Measurements from ENCODE around the gene TJAP1.
"Not testable (repeated sequence)": the region's sequence is repeated elsewhere in the genome, so short reads cannot be mapped to it uniquely, and the experiment has no call there.

The TJAP1 gene

GRCh38 chr6:43444582-43444981 lies 32.8 kb upstream of the TJAP1 start:
- Mint-ChIP-seq H3K36me3 (ENCODE audit: low read depth) (peaks cover 100% of the 10 kb centered on the region), H3K27me3 (no peaks in the 10 kb centered on the region), H3K27ac (no peak overlapping the region), H3K4me1 (ENCODE audit: low read depth) (no peaks in the 10 kb centered on the region), H3K9me3 (no peaks in the 10 kb centered on the region), H3K4me3 (no peak overlapping the region)
- intact Hi-C loops (cut with micrococcal nuclease), result no loop called here

- Mint-ChIP-seq H3K36me3 (ENCODE audit: low read depth) (peaks cover 100% of the 10 kb centered on the region), H3K9me3 (no peaks in the 10 kb centered on the region), H3K4me3 (no peak overlapping the region), H3K27me3 (no peaks in the 10 kb centered on the region), H3K27ac (no peak overlapping the region), H3K4me1 (ENCODE audit: low read depth) (no peaks in the 10 kb centered on the region)
- intact Hi-C loops (cut with micrococcal nuclease), result no loop called here
These were observed 31.8 kb upstream of the TJAP1 start for GRCh38 chr6:43445576-43445975.

- intact Hi-C loops (cut with micrococcal nuclease), result no loop called here
- Mint-ChIP-seq H3K27ac (no peak overlapping the region), H3K4me3 (no peak overlapping the region), H3K27me3 (no peaks in the 10 kb centered on the region), H3K4me1 (ENCODE audit: low read depth) (no peaks in the 10 kb centered on the region), H3K36me3 (ENCODE audit: low read depth) (peaks cover 100% of the 10 kb centered on the region), H3K9me3 (no peaks in the 10 kb centered on the region)
These were observed 29.8 kb upstream of the TJAP1 start for GRCh38 chr6:43447604-43448003.

GRCh38 chr6:43448916-43449315 lies 28.5 kb upstream of the TJAP1 start:
- Mint-ChIP-seq H3K36me3 (ENCODE audit: low read depth) (peaks cover 99% of the 10 kb centered on the region), H3K4me1 (ENCODE audit: low read depth) (no peaks in the 10 kb centered on the region), H3K9me3 (no peaks in the 10 kb centered on the region), H3K27me3 (no peaks in the 10 kb centered on the region), H3K27ac (no peak overlapping the region), H3K4me3 (no peak overlapping the region)
- intact Hi-C loops (cut with micrococcal nuclease), result no loop called here

- H3K27ac Mint-ChIP-seq, result no peak overlapping the region
- peaks cover 14% of the 10 kb centered on the region for H3K4me1 Mint-ChIP-seq (ENCODE audit: low read depth)
- H3K27me3 Mint-ChIP-seq, result peaks cover 14% of the 10 kb centered on the region
- H3K36me3 Mint-ChIP-seq (ENCODE audit: low read depth), result peaks cover 81% of the 10 kb centered on the region
- intact Hi-C loops (cut with micrococcal nuclease), result no loop called here
- H3K4me3 Mint-ChIP-seq, result no peak overlapping the region
- H3K9me3 Mint-ChIP-seq, result no peaks in the 10 kb centered on the region
These were observed 26.7 kb upstream of the TJAP1 start for GRCh38 chr6:43450699-43451131.

GRCh38 chr6:43451348-43451747 lies 26.0 kb upstream of the TJAP1 start:
- intact Hi-C loops (cut with micrococcal nuclease), result no loop called here
- Mint-ChIP-seq H3K4me1 (ENCODE audit: low read depth) (peaks cover 18% of the 10 kb centered on the region), H3K4me3 (no peak overlapping the region), H3K27me3 (peaks cover 20% of the 10 kb centered on the region), H3K9me3 (no peaks in the 10 kb centered on the region), H3K36me3 (ENCODE audit: low read depth) (peaks cover 74% of the 10 kb centered on the region), H3K27ac (no peak overlapping the region)

- Mint-ChIP-seq H3K27me3 (peaks cover 26% of the 10 kb centered on the region), H3K9me3 (no peaks in the 10 kb centered on the region), H3K4me1 (ENCODE audit: low read depth) (peaks cover 18% of the 10 kb centered on the region), H3K4me3 (no peak overlapping the region), H3K27ac (no peak overlapping the region), H3K36me3 (ENCODE audit: low read depth) (peaks cover 69% of the 10 kb centered on the region)
- intact Hi-C loops (cut with micrococcal nuclease), result no loop called here
These were observed 25.4 kb upstream of the TJAP1 start for GRCh38 chr6:43451939-43452338.

- Mint-ChIP-seq H3K4me1 (ENCODE audit: low read depth) (peaks cover 18% of the 10 kb centered on the region), H3K27me3 (peaks cover 32% of the 10 kb centered on the region), H3K27ac (no peak overlapping the region), H3K36me3 (ENCODE audit: low read depth) (peaks cover 59% of the 10 kb centered on the region), H3K4me3 (no peak overlapping the region), H3K9me3 (no peaks in the 10 kb centered on the region)
- intact Hi-C loops (cut with micrococcal nuclease), result no loop called here
These were observed 24.5 kb upstream of the TJAP1 start for GRCh38 chr6:43452896-43453295.

- Mint-ChIP-seq H3K27me3 (peaks cover 36% of the 10 kb centered on the region), H3K36me3 (ENCODE audit: low read depth) (peaks cover 50% of the 10 kb centered on the region), H3K4me3 (no peak overlapping the region), H3K4me1 (ENCODE audit: low read depth) (peaks cover 18% of the 10 kb centered on the region), H3K9me3 (no peaks in the 10 kb centered on the region), H3K27ac (no peak overlapping the region)
- intact Hi-C loops (cut with micrococcal nuclease), result loop anchor here (1.0 kb wide), 1 partner anchor 52 kb away; no protein-coding TSS in a partner anchor
These were observed 23.5 kb upstream of the TJAP1 start for GRCh38 chr6:43453831-43454230.

GRCh38 chr6:43454290-43454695 lies 23.1 kb upstream of the TJAP1 start:
- no peaks in the 10 kb centered on the region for H3K9me3 Mint-ChIP-seq
- intact Hi-C loops (cut with micrococcal nuclease), result loop anchor here (1.0 kb wide), 1 partner anchor 52 kb away; no protein-coding TSS in a partner anchor
- H3K4me1 Mint-ChIP-seq (ENCODE audit: low read depth), result peaks cover 18% of the 10 kb centered on the region
- H3K4me3 Mint-ChIP-seq, result peak overlapping the region; percentile 83
- no peak overlapping the region for H3K27ac Mint-ChIP-seq
- H3K27me3 Mint-ChIP-seq, result peaks cover 36% of the 10 kb centered on the region
- H3K36me3 Mint-ChIP-seq (ENCODE audit: low read depth), result peaks cover 45% of the 10 kb centered on the region

GRCh38 chr6:43454696-43455530 lies 22.5 kb upstream of the TJAP1 start:
- intact Hi-C loops (cut with micrococcal nuclease), result loop anchor here (1.0 kb wide), 1 partner anchor 51 kb away; no protein-coding TSS in a partner anchor
- Mint-ChIP-seq H3K27ac (no peak overlapping the region), H3K9me3 (no peaks in the 10 kb centered on the region), H3K4me3 (peak overlapping the region; percentile 83), H3K4me1 (ENCODE audit: low read depth) (peaks cover 18% of the 10 kb centered on the region), H3K36me3 (ENCODE audit: low read depth) (peaks cover 39% of the 10 kb centered on the region), H3K27me3 (peaks cover 37% of the 10 kb centered on the region)

- intact Hi-C loops (cut with micrococcal nuclease), result no loop called here
- Mint-ChIP-seq H3K4me3 (peak within 1 kb of the TSS; percentile 83), H3K27ac (no peak within 1 kb of the TSS), H3K27me3 (peaks cover 40% of the 10 kb centered on the region), H3K9me3 (no peaks in the 10 kb centered on the region), H3K36me3 (ENCODE audit: low read depth) (peaks cover 30% of the 10 kb centered on the region), H3K4me1 (ENCODE audit: low read depth) (peaks cover 18% of the 10 kb centered on the region)
These were observed 21.6 kb upstream of the TJAP1 start, which contains the start of gene DLK2 for GRCh38 chr6:43455531-43456428. DLK2 (minus strand) TSS chr6:43455548; CDS start chr6:43454825, 723 bp downstream.

- intact Hi-C loops (cut with micrococcal nuclease), result no loop called here
- H3K9me3 Mint-ChIP-seq, result no peaks in the 10 kb centered on the region
- H3K27me3 Mint-ChIP-seq, result peaks cover 55% of the 10 kb centered on the region
- H3K36me3 Mint-ChIP-seq (ENCODE audit: low read depth), result peaks cover 12% of the 10 kb centered on the region
- no peak overlapping the region for H3K27ac Mint-ChIP-seq
- peaks cover 18% of the 10 kb centered on the region for H3K4me1 Mint-ChIP-seq (ENCODE audit: low read depth)
- no peak overlapping the region for H3K4me3 Mint-ChIP-seq
These were observed 19.7 kb upstream of the TJAP1 start for GRCh38 chr6:43457643-43458042.

- intact Hi-C loops (cut with micrococcal nuclease); H3K27ac Mint-ChIP-seq; H3K36me3 Mint-ChIP-seq (ENCODE audit: low read depth); H3K4me3 Mint-ChIP-seq; H3K9me3 Mint-ChIP-seq: not testable (repeated sequence)
- Mint-ChIP-seq H3K4me1 (ENCODE audit: low read depth) (peaks cover 18% of the 10 kb centered on the region), H3K27me3 (peaks cover 59% of the 10 kb centered on the region)
These were observed 19.2 kb upstream of the TJAP1 start for GRCh38 chr6:43458154-43458553.
